Peyer's patch (tissue), 4 donors: ENCODE results near the gene CNNM2. TPM values are rescaled to one million over a fixed set of nuclear protein-coding genes. Genes with fewer than 3 reads are reported as not detected.

Experiments
- DNase-seq, 3 donors: peaks; one replicate each; pipeline ENCODE4 v3.0.0-alpha.2; 2017 to 2019
- H3K27ac ChIP-seq, 4 donors: fragments of 200-600 bp; sonication (generic); one replicate each; pipeline ENCODE4 v1.5.1; 2016 to 2019
- H3K27me3 ChIP-seq, 2 donors: fragments of 200-600 bp; sonication (generic); one replicate each; pipeline ENCODE4 v1.5.1; 2019
- H3K36me3 ChIP-seq, 3 donors: fragments of 200-600 bp; sonication (generic); one replicate each; pipeline ENCODE4 v1.5.1; 2016 to 2019
- H3K4me1 ChIP-seq, 4 donors: fragments of 200-600 bp; sonication (generic); one replicate each; pipeline ENCODE4 v1.5.1; 2016 to 2019
- H3K4me3 ChIP-seq, 4 donors: fragments of 200-600 bp; sonication (generic); 1 replicate in 3 of 4; 2 replicates in 1 of 4; pipeline ENCODE4 v1.5.1; 2016 to 2019; ENCODE audit warnings: mild to moderate bottlenecking in 1 of 4
- H3K9me3 ChIP-seq, 4 donors: fragments of 200-600 bp; sonication (generic); one replicate each; pipeline ENCODE4 v1.5.1; 2016 to 2019; ENCODE audit warnings: mild to moderate bottlenecking in 1 of 4
- CTCF ChIP-seq, 6 experiments: fragments of 450-650 bp in 4 of 6; fragments of 200-600 bp in 2 of 6; sonication (generic) in 1 of 6; IDR thresholded peaks; one replicate each; pipeline ENCODE4 v1.5.1; 2017 to 2019; ENCODE audit warnings: antibody characterized with exemption in 6 of 6, mild to moderate bottlenecking in 3 of 6, moderate library complexity in 1 of 6
- POLR2A ChIP-seq, 2 donors: fragments of 450-650 bp; IDR thresholded peaks; one replicate each; pipeline ENCODE4 v1.5.1; 2017; ENCODE audit warnings: antibody characterized with exemption in 2 of 2, mild to moderate bottlenecking in 2 of 2, moderate library complexity in 2 of 2
- total RNA-seq, 4 donors: library from RNA; depleted of rRNA; stranded (reverse); fragments of >200 nt; gene quantifications; one replicate each; pipeline ENCODE4 v1.1.0, GENCODE V29; 2016

The CNNM2 gene
- total RNA-seq, 4 donors from 2014 or later = 15.8 to 39.6 (median 19.2) TPM

- no peak overlapping the region for H3K27ac ChIP-seq
- H3K27me3 ChIP-seq = no peaks in the 10 kb centered on the region
- no peak overlapping the region for H3K4me3 ChIP-seq
- no peaks in the 10 kb centered on the region for H3K9me3 ChIP-seq
- H3K36me3 ChIP-seq = no peaks in the 10 kb centered on the region
- H3K4me1 ChIP-seq = no peaks in the 10 kb centered on the region
- DNase-seq = no peak
- no peak for TF ChIP-seq CTCF (IDR thresholded peaks at IDR 0.05)
- TF ChIP-seq POLR2A (IDR thresholded peaks at IDR 0.05) = no peak
These were observed 27.9 kb downstream of the CNNM2 start for GRCh38 chr10:102945962-102946361.

GRCh38 chr10:102946992-102947391 lies 28.9 kb downstream of the CNNM2 start:
- Histone ChIP-seq H3K27ac (no peak overlapping the region), H3K4me3 (no peak overlapping the region), H3K9me3 (no peaks in the 10 kb centered on the region), H3K4me1 (no peaks in the 10 kb centered on the region), H3K27me3 (no peaks in the 10 kb centered on the region), H3K36me3 (no peaks in the 10 kb centered on the region)
- DNase-seq = no peak
- no peak for TF ChIP-seq POLR2A (IDR thresholded peaks at IDR 0.05)
- no peak for TF ChIP-seq CTCF (IDR thresholded peaks at IDR 0.05)

GRCh38 chr10:102948176-102948575 lies 30.1 kb downstream of the CNNM2 start:
- Histone ChIP-seq H3K9me3 (no peaks in the 10 kb centered on the region), H3K4me3 (no peak overlapping the region), H3K36me3 (no peaks in the 10 kb centered on the region), H3K4me1 (no peaks in the 10 kb centered on the region), H3K27ac (no peak overlapping the region), H3K27me3 (no peaks in the 10 kb centered on the region)
- TF ChIP-seq POLR2A (IDR thresholded peaks at IDR 0.05) (no peak), CTCF (IDR thresholded peaks at IDR 0.05) (no peak)
- no peak for DNase-seq

GRCh38 chr10:102948786-102949185 lies 30.7 kb downstream of the CNNM2 start:
- Histone ChIP-seq H3K27me3 (no peaks in the 10 kb centered on the region), H3K4me1 (no peaks in the 10 kb centered on the region), H3K36me3 (no peaks in the 10 kb centered on the region), H3K4me3 (no peak overlapping the region), H3K27ac (no peak overlapping the region), H3K9me3 (no peaks in the 10 kb centered on the region)
- TF ChIP-seq CTCF (IDR thresholded peaks at IDR 0.05) = no peak
- TF ChIP-seq POLR2A (IDR thresholded peaks at IDR 0.05) = no peak
- no peak for DNase-seq

- H3K27me3 ChIP-seq = no peaks in the 10 kb centered on the region
- no peak overlapping the region for H3K4me3 ChIP-seq
- H3K27ac ChIP-seq = no peak overlapping the region
- H3K36me3 ChIP-seq = no peaks in the 10 kb centered on the region
- DNase-seq = no peak
- TF ChIP-seq POLR2A (IDR thresholded peaks at IDR 0.05) (no peak), CTCF (IDR thresholded peaks at IDR 0.05) (no peak)
- no peaks in the 10 kb centered on the region for H3K9me3 ChIP-seq
- no peaks in the 10 kb centered on the region for H3K4me1 ChIP-seq
These were observed 31.8 kb downstream of the CNNM2 start for GRCh38 chr10:102949916-102950315.

- H3K36me3 ChIP-seq = no peaks in the 10 kb centered on the region
- no peaks in the 10 kb centered on the region for H3K4me1 ChIP-seq
- no peak for DNase-seq
- no peak overlapping the region for H3K4me3 ChIP-seq
- no peak for TF ChIP-seq POLR2A (IDR thresholded peaks at IDR 0.05)
- no peak for TF ChIP-seq CTCF (IDR thresholded peaks at IDR 0.05)
- H3K27ac ChIP-seq = no peak overlapping the region
- no peaks in the 10 kb centered on the region for H3K27me3 ChIP-seq
- H3K9me3 ChIP-seq = no peaks in the 10 kb centered on the region
These were observed 33.2 kb downstream of the CNNM2 start for GRCh38 chr10:102951316-102951715.
